SK-N-MC (cell line): ENCODE data around the gene HLX.

ENCODE experiments used
- EZH2 ChIP-seq: fragments of 200-600 bp; sonication (generic); IDR thresholded peaks from one replicate; pipeline ENCODE4 v1.6.1; 2017; ENCODE audit warnings: antibody characterized with exemption
- POLR2AphosphoS5 ChIP-seq: IDR thresholded peaks from 2 replicates; pipeline ENCODE4 v1.6.1; 2012; ENCODE audit warnings: mild to moderate bottlenecking, low read depth, low read length, borderline replicate concordance

DNA sequence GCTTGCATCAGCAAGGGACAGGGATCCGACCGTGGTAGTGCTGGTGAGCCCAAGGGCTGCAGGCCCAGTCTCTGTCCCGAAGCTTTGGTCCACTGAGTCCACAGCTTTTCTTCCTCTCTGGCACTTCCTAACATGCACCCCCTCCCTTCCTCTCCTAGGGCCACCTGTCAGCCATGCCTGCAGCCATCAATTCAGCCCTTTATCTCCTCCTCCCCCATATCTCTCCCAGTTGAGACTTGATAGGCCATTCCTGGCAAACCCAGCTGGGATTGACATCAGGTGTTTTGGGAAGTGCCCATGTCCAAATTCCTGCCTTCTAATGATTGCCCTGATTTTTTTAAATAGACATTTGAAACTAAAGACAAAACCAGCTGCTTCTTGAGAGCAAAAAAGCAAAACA is 25.6 kb downstream of the HLX start:
- TF ChIP-seq EZH2 (no peak), POLR2AphosphoS5 (no peak)
